Uterus (tissue), 2 donors: ENCODE measurements around the gene PKD2L1.
"Not testable (repeated sequence)": the region's sequence is repeated elsewhere in the genome, so short reads cannot be mapped to it uniquely, and the experiment has no call there.

ENCODE experiments used
- CTCF ChIP-seq, 4 experiments: fragments of 200-600 bp in 2 of 4; fragments of 450-650 bp in 2 of 4; sonication (generic) in 2 of 4; IDR thresholded peaks; one replicate each; pipeline ENCODE4 v1.5.1; 2016 to 2019; ENCODE audit warnings: antibody characterized with exemption in 4 of 4, mild to moderate bottlenecking in 2 of 4, moderate library complexity in 1 of 4
- POLR2A ChIP-seq, 2 donors: fragments of 450-650 bp; IDR thresholded peaks; one replicate each; pipeline ENCODE4 v1.6.1; 2016; ENCODE audit warnings: antibody characterized with exemption in 2 of 2, mild to moderate bottlenecking in 1 of 2, moderate library complexity in 1 of 2

- not testable (repeated sequence) for TF ChIP-seq CTCF, POLR2A (IDR thresholded peaks at IDR 0.05)
Observed at GRCh38 chr10:100374677-100375353, 44.8 kb upstream of the PKD2L1 start.
